Right lobe of liver (tissue), 4 donors: ENCODE results near the gene MYO1D.

ENCODE experiments used
- CTCF ChIP-seq, 4 donors: fragments of 200-600 bp in 3 of 4; fragments of 450-650 bp in 1 of 4; IDR thresholded peaks; one replicate each; pipeline versions ENCODE4 v1.5.1 to v1.8.0; 2016 to 2022; ENCODE audit warnings: antibody characterized with exemption in 4 of 4, mild to moderate bottlenecking in 2 of 4
- POLR2A ChIP-seq: fragments of 450-650 bp; IDR thresholded peaks from one replicate; pipeline ENCODE4 v1.6.1; 2017; ENCODE audit warnings: antibody characterized with exemption, mild to moderate bottlenecking
- donor health status: DM: no; HTN: no; CAD: no.
- donor health status: DM: no; HTN: no; CAD: no.
- donor health status: DM: no; HTN: yes; CAD: no.

- no peak for TF ChIP-seq CTCF (IDR thresholded peaks at IDR 0.05)
- no peak for TF ChIP-seq POLR2A
These were observed 2.2 kb upstream of the MYO1D start for GRCh38 chr17:32879134-32879533.
